HG03354 (cell line): ENCODE results near the gene CSNK1D.
"Not testable (repeated sequence)": the region's sequence is repeated elsewhere in the genome, so short reads cannot be mapped to it uniquely, and the experiment has no call there.

Experiments
- ATAC-seq: cut with Tn5 transposase; IDR thresholded peaks from one replicate; pipeline ENCODE4 v1.9.1; 2021; ENCODE audit warnings: mild to moderate bottlenecking; ENCODE audit not compliant: unreplicated experiment, poor library complexity, severe bottlenecking

The CSNK1D gene

DNA sequence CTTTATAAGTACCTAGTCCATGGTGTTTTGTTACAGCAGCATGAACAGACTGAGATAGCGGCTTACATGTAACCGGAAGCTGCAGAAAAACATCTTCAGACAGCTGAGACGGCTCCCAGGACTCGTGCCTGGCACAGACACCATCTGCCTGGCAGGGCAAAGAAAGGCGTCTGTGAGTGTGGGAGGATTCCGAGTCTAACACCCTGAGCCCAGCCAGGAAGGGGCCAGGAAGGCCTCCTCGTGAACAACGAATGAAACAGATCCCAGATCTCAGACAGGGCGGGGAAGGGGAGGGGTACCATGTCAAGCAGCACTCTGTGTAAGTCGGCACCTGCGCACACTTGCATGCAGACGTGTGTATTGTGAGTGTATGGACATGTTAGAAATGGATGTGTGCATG is 4.4 kb upstream of the CSNK1D start:
- ATAC-seq: no peak

- ATAC-seq: no peak
Observed at GRCh38 chr17:82276938-82277337, 3.4 kb upstream of the CSNK1D start.

DNA sequence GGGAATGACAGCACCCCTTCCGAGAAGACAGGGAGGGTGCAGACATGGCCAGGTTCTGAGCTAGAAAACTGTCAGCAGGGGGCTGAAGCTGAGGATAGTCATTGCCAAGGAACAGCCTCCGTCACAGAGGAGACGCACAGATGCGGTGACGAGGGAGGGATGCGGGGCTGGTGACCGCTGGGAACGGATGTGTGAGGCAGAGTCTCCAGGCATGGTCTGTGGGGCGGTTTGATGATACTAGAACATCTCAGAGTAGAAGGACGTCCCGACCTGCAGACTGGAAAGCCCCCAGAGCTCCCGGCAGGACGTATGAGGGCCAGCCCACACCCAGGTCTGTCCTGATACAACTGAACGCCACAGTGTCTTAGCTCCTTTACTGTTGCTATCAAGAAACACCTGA is 1.8 kb upstream of the CSNK1D start:
- no peak for ATAC-seq

- no peak for ATAC-seq
Observed at GRCh38 chr17:82274134-82275020, 877 bp upstream of the CSNK1D start.

GRCh38 chr17:82272495-82273326 is 789 bp downstream of the CSNK1D start:
- no peak for ATAC-seq

GRCh38 chr17:82271401-82271800 is 2.1 kb downstream of the CSNK1D start:
- no peak for ATAC-seq

- ATAC-seq: no peak
Observed at GRCh38 chr17:82270651-82271050, 2.8 kb downstream of the CSNK1D start.

GRCh38 chr17:82269882-82270500 is 3.5 kb downstream of the CSNK1D start:
- no peak for ATAC-seq

DNA sequence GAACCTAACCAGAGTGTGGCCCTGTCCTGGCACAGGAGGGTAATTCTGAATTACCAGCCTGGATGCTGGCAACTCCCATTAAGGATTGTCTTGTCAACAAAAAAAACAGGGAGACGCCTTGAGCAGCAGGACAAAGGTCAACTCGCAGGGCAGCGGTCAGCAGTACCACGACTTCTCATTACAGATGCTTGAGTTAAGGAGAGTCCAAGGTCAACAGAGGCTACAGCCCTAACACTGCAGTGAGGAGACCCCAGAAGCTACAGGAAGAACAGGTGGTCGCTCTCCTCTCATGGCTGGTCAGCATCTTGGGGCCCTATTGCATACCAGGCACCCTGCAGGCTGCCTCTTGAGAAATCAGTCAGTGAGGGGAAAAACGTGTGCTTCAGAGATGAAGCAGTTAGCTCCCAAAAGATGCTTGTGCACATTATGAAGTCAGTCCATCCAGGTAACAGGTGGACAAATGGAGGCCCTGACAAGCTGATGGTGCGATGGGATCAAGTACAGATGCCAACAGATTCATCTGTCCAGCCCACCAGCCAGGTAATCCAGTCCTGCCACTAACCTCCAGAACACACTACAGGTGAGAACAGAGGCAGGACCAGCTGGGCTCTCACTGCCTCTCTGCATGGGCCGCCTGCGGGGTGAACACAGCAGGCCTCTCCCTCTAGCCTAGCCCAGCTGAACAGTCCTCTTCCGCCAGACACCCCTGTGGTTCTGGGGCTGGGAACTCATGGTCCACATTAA is 4.2 kb downstream of the CSNK1D start:
- ATAC-seq: no peak

GRCh38 chr17:82267575-82268379 is 5.7 kb downstream of the CSNK1D start:
- no peak for ATAC-seq

- no peak for ATAC-seq
Observed at GRCh38 chr17:82266142-82266541, 7.4 kb downstream of the CSNK1D start.

- ATAC-seq: no peak
Observed at GRCh38 chr17:82263641-82264040, 9.9 kb downstream of the CSNK1D start.

GRCh38 chr17:82262344-82262743 is 11.2 kb downstream of the CSNK1D start:
- no peak for ATAC-seq

DNA sequence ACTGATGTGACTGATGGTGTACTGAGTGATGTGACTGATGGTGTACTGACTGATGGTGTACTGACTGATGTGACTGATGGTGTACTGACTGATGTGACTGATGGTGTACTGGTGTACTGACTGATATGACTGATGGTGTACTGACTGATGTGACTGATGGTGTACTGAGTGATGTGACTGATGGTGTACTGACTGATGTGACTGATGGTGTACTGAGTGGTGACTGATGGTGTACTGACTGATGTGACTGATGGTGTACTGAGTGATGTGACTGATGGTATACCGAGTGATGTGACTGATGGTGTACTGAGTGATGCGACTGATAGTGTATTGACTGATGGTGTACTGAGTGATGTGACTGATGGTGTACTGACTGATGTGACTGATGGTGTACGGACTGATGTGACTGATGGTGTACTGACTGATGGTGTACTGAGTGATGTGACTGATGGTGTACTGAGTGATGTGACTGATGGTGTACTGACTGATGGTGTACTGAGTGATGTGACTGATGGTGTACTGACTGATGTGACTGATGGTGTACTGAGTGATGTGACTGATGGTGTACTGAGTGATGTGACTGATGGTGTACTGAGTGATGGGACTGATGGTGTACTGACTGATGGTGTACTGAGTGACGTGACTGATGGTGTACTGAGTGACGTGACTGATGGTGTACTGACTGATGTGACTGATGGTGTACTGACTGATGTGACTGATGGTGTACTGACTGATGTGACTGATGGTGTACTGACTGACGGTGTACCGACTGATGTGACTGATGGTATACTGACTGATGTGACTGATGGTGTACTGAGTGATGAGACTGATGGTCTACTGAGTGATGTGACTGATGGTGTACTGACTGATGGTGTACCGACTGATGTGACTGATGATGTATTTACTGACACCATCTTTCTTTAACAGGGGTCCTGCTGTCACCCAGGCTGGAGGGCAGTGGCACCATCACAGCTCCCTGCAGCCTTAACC is 13.2 kb downstream of the CSNK1D start:
- not testable (repeated sequence) for ATAC-seq

DNA sequence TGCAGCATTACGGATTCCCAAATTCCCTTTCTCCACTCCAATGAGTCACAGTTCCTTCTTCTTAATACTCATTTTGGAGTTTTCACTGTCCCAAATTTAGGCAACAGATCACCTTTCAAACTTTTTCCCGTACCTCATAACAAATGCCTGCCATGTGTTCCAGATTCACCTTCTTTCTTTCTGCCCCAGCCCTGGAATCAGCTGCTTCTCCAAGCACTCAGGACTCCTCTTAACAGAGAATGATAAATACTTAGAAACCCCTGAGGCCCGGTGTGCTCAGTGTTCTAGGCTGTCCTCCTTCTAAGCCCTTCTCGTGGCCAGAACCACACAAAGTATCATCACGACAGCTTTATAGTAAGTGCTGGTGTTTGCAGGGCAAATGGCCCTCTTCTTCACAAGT is 14.9 kb downstream of the CSNK1D start:
- ATAC-seq: no peak

- ATAC-seq: no peak
Observed at GRCh38 chr17:82257473-82257872, 16.0 kb downstream of the CSNK1D start.

DNA sequence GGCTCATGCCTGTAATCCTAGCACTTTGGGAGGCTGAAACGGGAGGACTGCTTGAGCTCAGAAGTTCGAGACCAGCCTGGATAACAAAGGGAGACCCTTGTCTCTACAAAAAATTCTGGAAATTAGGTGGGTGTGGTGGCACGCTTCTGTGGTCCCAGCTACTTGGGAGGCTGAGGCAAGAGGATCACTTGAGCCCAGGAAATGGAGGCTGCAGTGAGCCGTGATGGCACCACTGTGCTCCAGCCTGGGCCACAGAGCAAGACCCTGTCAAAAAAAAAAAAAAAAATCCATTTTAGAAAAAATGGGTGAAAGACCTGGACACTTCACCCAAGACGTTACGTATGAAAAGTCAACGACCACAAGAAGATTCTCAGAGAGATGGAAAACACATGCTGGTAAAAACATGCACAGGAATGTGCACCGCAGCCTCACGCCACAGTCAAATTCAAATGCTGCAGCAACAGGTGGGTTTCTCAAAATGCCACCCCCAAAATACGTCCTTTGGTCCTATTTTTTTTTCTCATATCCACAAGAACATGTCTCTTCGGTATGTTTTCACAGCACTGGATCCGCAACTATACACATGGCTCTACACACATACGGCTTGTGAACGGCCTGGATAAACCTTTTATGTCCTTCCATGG is 17.1 kb downstream of the CSNK1D start:
- ATAC-seq: no peak
